ENCODE measurements around the gene EYS. TPM values are rescaled to one million over a fixed set of nuclear protein-coding genes. Genes with fewer than 3 reads are reported as not detected.

EYS gene
- total RNA-seq, 5 donors from 2014 or later (not counting 1 experiment from before 2014, with no cell fraction given) = not detected

GRCh38 chr6:64225503-64225902 lies 1481.5 kb downstream of the EYS start:
- CTCF ChIA-PET = no interaction called here

DNA sequence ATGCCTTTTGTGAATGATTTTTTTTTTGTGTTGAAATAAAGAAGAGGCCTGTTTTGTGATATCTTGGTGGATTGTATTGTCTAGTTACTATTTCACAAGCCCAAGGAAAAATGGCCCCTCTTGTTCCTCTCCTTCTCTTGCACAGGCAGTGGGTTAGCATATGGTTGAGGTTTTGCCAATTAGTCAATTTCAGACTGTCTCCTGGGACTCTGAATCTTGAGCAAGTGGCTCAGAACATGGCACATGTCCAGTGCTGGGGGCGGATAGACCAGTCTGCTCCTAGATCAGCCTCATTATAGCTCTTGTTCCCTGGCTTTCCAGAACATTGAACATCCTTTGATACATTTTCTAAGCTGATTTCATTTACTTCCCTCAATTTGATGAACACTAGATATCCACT lies 1482.2 kb downstream of the EYS start:
- Mint-ChIP-seq H3K4me3 (no peak overlapping the region), H3K36me3 (no peaks in the 10 kb centered on the region), H3K27me3 (no peaks in the 10 kb centered on the region), H3K4me1 (no peaks in the 10 kb centered on the region), H3K27ac (no peak overlapping the region), H3K9me3 (peaks cover 4 to 8% (median 6%) of the 10 kb centered on the region in 3 donors)
- Histone ChIP-seq H3K9me3 (no peaks in the 10 kb centered on the region), H3K27me3 (replicated peaks in 1 of 2; ENCODE audit: control insufficient read depth in 2 of 2, extremely low read depth in 1 of 2, insufficient read depth in 2 of 2, low read length in 1 of 2) (no peaks in the 10 kb centered on the region), H3K4me1 (ENCODE audit: control insufficient read depth in 1 of 2, extremely low read depth in 1 of 2, insufficient read depth in 2 of 2, low read length in 2 of 2) (no peaks in the 10 kb centered on the region), H3K27ac (ENCODE audit: low read length) (no peak overlapping the region), H3K36me3 (ENCODE audit: control insufficient read depth in 2 of 2, extremely low read depth in 1 of 2, insufficient read depth in 1 of 2, low read length in 1 of 2) (no peaks in the 10 kb centered on the region), H3K4me3 (ENCODE audit: control insufficient read depth in 1 of 2, extremely low read depth in 1 of 2, low read length in 1 of 2) (no peak overlapping the region)
- WGBS (ENCODE audit: insufficient coverage) = 71% methylated on average over 1 of the region's 1 CpG
- ATAC-seq (replicated peaks in 1 of 4) (no peak), DNase-seq (no peak)
- CTCF ChIA-PET = no interaction called here
- POLR2A ChIA-PET = no interaction called here

More at GRCh38 chr6:64225503-64225902, 1481.5 kb downstream of the EYS start:
- Mint-ChIP-seq H3K27me3 (no peaks in the 10 kb centered on the region), H3K4me3 (no peak overlapping the region), H3K36me3 (no peaks in the 10 kb centered on the region), H3K27ac (no peak overlapping the region), H3K9me3 (peaks cover 4 to 8% (median 6%) of the 10 kb centered on the region in 3 donors), H3K4me1 (no peaks in the 10 kb centered on the region)
- Histone ChIP-seq H3K36me3 (ENCODE audit: control insufficient read depth in 2 of 2, extremely low read depth in 1 of 2, insufficient read depth in 1 of 2, low read length in 1 of 2) (no peaks in the 10 kb centered on the region), H3K9me3 (no peaks in the 10 kb centered on the region), H3K27me3 (replicated peaks in 1 of 2; ENCODE audit: control insufficient read depth in 2 of 2, extremely low read depth in 1 of 2, insufficient read depth in 2 of 2, low read length in 1 of 2) (no peaks in the 10 kb centered on the region), H3K4me1 (ENCODE audit: control insufficient read depth in 1 of 2, extremely low read depth in 1 of 2, insufficient read depth in 2 of 2, low read length in 2 of 2) (no peaks in the 10 kb centered on the region), H3K27ac (ENCODE audit: low read length) (no peak overlapping the region), H3K4me3 (ENCODE audit: control insufficient read depth in 1 of 2, extremely low read depth in 1 of 2, low read length in 1 of 2) (no peak overlapping the region)
- ATAC-seq (replicated peaks in 1 of 4) = no peak
- DNase-seq = no peak
- POLR2A ChIA-PET = no interaction called here

- WGBS (ENCODE audit: insufficient coverage) = no CpG with 5 or more reads among the region's 3 CpGs
- H3K27ac ChIP-seq (ENCODE audit: low read length) = no peak overlapping the region
- H3K9me3 ChIP-seq = no peaks in the 10 kb centered on the region
- Mint-ChIP-seq H3K27ac (no peak overlapping the region), H3K27me3 (no peaks in the 10 kb centered on the region), H3K4me3 (no peak overlapping the region), H3K36me3 (no peaks in the 10 kb centered on the region), H3K4me1 (no peaks in the 10 kb centered on the region), H3K9me3 (peaks cover 5 to 12% (median 6%) of the 10 kb centered on the region in 3 donors)
- ChIA-PET POLR2A (no interaction called here), CTCF (no interaction called here)
- no peaks in the 10 kb centered on the region for H3K27me3 ChIP-seq (replicated peaks in 1 of 2; ENCODE audit: control insufficient read depth in 2 of 2, extremely low read depth in 1 of 2, insufficient read depth in 2 of 2, low read length in 1 of 2)
- no peak for ATAC-seq (replicated peaks in 1 of 4)
- H3K36me3 ChIP-seq (ENCODE audit: control insufficient read depth in 2 of 2, extremely low read depth in 1 of 2, insufficient read depth in 1 of 2, low read length in 1 of 2) = no peaks in the 10 kb centered on the region
- no peak for DNase-seq
- no peak overlapping the region for H3K4me3 ChIP-seq (ENCODE audit: control insufficient read depth in 1 of 2, extremely low read depth in 1 of 2, low read length in 1 of 2)
- H3K4me1 ChIP-seq (ENCODE audit: control insufficient read depth in 1 of 2, extremely low read depth in 1 of 2, insufficient read depth in 2 of 2, low read length in 2 of 2) = no peaks in the 10 kb centered on the region
Measured at GRCh38 chr6:64221776-64222175, 1485.2 kb downstream of the EYS start.

DNA sequence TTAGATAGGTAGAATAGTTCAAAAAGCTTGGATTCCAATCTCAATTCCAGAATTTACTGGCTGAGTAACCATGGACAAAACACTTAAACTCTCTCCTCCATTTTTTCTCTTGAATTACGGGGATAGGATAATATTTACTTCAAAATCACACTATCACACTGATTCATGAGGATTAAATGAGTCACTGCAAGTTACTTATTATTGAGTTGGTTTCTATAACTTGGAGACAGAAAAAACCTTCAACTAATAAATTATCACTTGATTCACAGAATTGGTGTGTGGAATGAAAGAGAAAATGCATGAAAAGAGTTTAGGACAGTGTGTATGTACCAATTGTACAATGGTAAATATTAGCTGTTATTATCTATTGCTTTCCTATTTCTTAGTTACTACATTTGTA lies 1486.2 kb downstream of the EYS start:
- Mint-ChIP-seq H3K9me3 (peaks cover 6 to 12% (median 6%) of the 10 kb centered on the region in 3 donors), H3K4me3 (no peak overlapping the region), H3K36me3 (no peaks in the 10 kb centered on the region), H3K4me1 (no peaks in the 10 kb centered on the region), H3K27me3 (no peaks in the 10 kb centered on the region), H3K27ac (no peak overlapping the region)
- no peaks in the 10 kb centered on the region for H3K27me3 ChIP-seq (replicated peaks in 1 of 2; ENCODE audit: control insufficient read depth in 2 of 2, extremely low read depth in 1 of 2, insufficient read depth in 2 of 2, low read length in 1 of 2)
- H3K9me3 ChIP-seq = no peaks in the 10 kb centered on the region
- no peak overlapping the region for H3K27ac ChIP-seq (ENCODE audit: low read length)
- POLR2A ChIA-PET = no interaction called here
- no peak for DNase-seq
- ATAC-seq (replicated peaks in 1 of 4) = no peak
- H3K4me1 ChIP-seq (ENCODE audit: control insufficient read depth in 1 of 2, extremely low read depth in 1 of 2, insufficient read depth in 2 of 2, low read length in 2 of 2) = no peaks in the 10 kb centered on the region
- H3K36me3 ChIP-seq (ENCODE audit: control insufficient read depth in 2 of 2, extremely low read depth in 1 of 2, insufficient read depth in 1 of 2, low read length in 1 of 2) = no peaks in the 10 kb centered on the region
- CTCF ChIA-PET = no interaction called here
- WGBS (ENCODE audit: insufficient coverage) = no CpG with 5 or more reads among the region's 1 CpG
- no peak overlapping the region for H3K4me3 ChIP-seq (ENCODE audit: control insufficient read depth in 1 of 2, extremely low read depth in 1 of 2, low read length in 1 of 2)

DNA sequence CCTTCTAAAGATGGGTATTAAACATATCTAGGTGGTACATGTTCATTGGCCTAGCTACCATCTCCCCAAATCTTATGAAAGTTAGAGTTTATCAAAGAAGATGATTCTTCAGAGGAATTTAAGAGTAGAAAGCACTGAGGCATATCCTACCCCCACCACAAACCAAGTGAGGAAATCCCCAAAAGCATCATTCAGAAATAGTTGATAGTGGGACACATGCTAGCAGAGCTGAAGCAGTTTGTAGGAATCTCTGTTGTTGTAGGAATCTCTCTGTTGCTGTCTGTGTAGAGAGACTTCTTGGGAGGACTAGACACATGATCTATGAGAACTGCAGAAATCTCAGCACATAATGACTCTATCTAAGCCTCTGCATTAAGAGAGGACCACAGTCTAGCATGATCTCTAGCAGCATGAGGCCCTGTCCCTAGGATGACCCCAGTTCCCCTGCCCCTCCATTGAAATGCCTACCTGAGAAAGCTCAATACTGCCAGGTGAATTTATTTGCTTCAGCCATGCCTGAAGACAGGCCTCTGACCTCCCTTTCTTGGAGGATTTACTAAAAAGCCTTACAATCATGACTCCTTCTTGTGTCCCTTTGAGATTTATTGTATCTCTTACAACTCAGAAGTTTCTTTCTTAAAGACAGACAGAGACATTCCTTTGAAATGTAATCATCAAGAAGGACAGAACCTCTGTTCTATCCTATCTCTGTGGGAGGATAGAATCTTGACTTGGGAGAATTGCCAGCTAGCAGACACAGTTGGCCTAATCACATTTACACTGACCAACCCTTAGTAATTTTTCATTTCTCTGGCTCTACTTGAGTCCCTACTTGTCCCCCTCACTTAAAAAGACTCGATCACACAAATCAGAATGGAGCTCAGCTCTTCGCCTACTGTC lies 1489.1 kb downstream of the EYS start:
- Histone ChIP-seq H3K27ac (ENCODE audit: low read length) (no peak overlapping the region), H3K4me1 (ENCODE audit: control insufficient read depth in 1 of 2, extremely low read depth in 1 of 2, insufficient read depth in 2 of 2, low read length in 2 of 2) (no peaks in the 10 kb centered on the region), H3K4me3 (ENCODE audit: control insufficient read depth in 1 of 2, extremely low read depth in 1 of 2, low read length in 1 of 2) (no peak overlapping the region), H3K36me3 (ENCODE audit: control insufficient read depth in 2 of 2, extremely low read depth in 1 of 2, insufficient read depth in 1 of 2, low read length in 1 of 2) (no peaks in the 10 kb centered on the region), H3K27me3 (replicated peaks in 1 of 2; ENCODE audit: control insufficient read depth in 2 of 2, extremely low read depth in 1 of 2, insufficient read depth in 2 of 2, low read length in 1 of 2) (no peaks in the 10 kb centered on the region), H3K9me3 (no peaks in the 10 kb centered on the region)
- no peak overlapping the region for H3K27ac Mint-ChIP-seq
- ATAC-seq (replicated peaks in 1 of 4) (no peak), DNase-seq (no peak)
- POLR2A ChIA-PET = no interaction called here
- peaks cover 0 to 6% (median 4%) of the 10 kb centered on the region in 3 donors for H3K9me3 Mint-ChIP-seq
- no peak overlapping the region for H3K4me3 Mint-ChIP-seq
- no CpG with 5 or more reads among the region's 2 CpGs for WGBS (ENCODE audit: insufficient coverage)
- CTCF ChIA-PET = no interaction called here
- no peaks in the 10 kb centered on the region for H3K4me1 Mint-ChIP-seq
- H3K36me3 Mint-ChIP-seq = no peaks in the 10 kb centered on the region
- H3K27me3 Mint-ChIP-seq = no peaks in the 10 kb centered on the region

DNA sequence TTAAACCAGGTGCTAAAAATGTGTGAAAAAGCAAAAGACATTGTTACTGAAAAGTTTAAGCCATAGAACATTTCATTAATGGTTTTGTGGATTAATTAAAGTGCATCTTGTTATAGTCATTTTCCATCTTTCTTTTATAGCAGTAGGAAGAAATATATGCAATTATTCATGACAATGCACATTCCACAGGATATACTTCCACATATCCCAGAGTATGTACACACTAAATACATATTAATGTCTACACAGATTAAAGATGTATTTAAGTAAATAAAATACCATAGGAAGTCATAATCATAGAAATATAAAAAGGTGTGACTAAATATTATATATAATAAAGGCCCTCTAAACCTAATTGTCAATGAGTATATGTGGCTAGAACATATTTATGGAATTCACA lies 1492.7 kb downstream of the EYS start:
- Mint-ChIP-seq H3K27me3 (no peaks in the 10 kb centered on the region), H3K9me3 (peaks cover 3 to 9% (median 6%) of the 10 kb centered on the region in 3 donors), H3K36me3 (no peaks in the 10 kb centered on the region), H3K27ac (no peak overlapping the region), H3K4me1 (no peaks in the 10 kb centered on the region), H3K4me3 (no peak overlapping the region)
- Histone ChIP-seq H3K4me3 (ENCODE audit: control insufficient read depth in 1 of 2, extremely low read depth in 1 of 2, low read length in 1 of 2) (no peak overlapping the region), H3K27ac (ENCODE audit: low read length) (no peak overlapping the region), H3K27me3 (replicated peaks in 1 of 2; ENCODE audit: control insufficient read depth in 2 of 2, extremely low read depth in 1 of 2, insufficient read depth in 2 of 2, low read length in 1 of 2) (no peaks in the 10 kb centered on the region), H3K36me3 (ENCODE audit: control insufficient read depth in 2 of 2, extremely low read depth in 1 of 2, insufficient read depth in 1 of 2, low read length in 1 of 2) (no peaks in the 10 kb centered on the region), H3K9me3 (no peaks in the 10 kb centered on the region), H3K4me1 (ENCODE audit: control insufficient read depth in 1 of 2, extremely low read depth in 1 of 2, insufficient read depth in 2 of 2, low read length in 2 of 2) (no peaks in the 10 kb centered on the region)
- ATAC-seq (replicated peaks in 1 of 4) = no peak
- DNase-seq = no peak
- CTCF ChIA-PET = no interaction called here
- POLR2A ChIA-PET = no interaction called here

DNA sequence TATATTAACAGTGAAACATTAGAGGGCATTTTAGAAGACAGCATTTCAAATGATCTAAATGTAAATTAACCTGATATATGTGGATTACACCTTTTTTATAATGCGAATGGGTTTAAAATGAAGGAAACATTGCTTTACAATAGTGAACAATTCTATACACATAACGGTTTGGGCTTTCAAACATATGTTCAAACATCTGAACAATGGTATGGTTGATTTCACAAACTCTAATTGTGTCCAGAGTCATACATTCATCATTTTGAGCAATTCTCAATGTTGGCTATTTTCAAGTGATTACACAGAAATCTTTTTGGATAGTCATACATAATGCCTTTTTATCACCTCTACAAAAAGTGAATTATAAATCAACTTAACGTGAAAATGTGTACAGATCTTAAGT lies 1493.3 kb downstream of the EYS start:
- Mint-ChIP-seq H3K27ac (no peak overlapping the region), H3K27me3 (no peaks in the 10 kb centered on the region), H3K4me3 (no peak overlapping the region), H3K36me3 (no peaks in the 10 kb centered on the region), H3K9me3 (peaks cover 3 to 7% (median 3%) of the 10 kb centered on the region in 3 donors), H3K4me1 (no peaks in the 10 kb centered on the region)
- Histone ChIP-seq H3K4me3 (ENCODE audit: control insufficient read depth in 1 of 2, extremely low read depth in 1 of 2, low read length in 1 of 2) (no peak overlapping the region), H3K27ac (ENCODE audit: low read length) (no peak overlapping the region), H3K9me3 (no peaks in the 10 kb centered on the region), H3K27me3 (replicated peaks in 1 of 2; ENCODE audit: control insufficient read depth in 2 of 2, extremely low read depth in 1 of 2, insufficient read depth in 2 of 2, low read length in 1 of 2) (no peaks in the 10 kb centered on the region), H3K36me3 (ENCODE audit: control insufficient read depth in 2 of 2, extremely low read depth in 1 of 2, insufficient read depth in 1 of 2, low read length in 1 of 2) (no peaks in the 10 kb centered on the region), H3K4me1 (ENCODE audit: control insufficient read depth in 1 of 2, extremely low read depth in 1 of 2, insufficient read depth in 2 of 2, low read length in 2 of 2) (no peaks in the 10 kb centered on the region)
- WGBS (ENCODE audit: insufficient coverage) = no CpG with 5 or more reads among the region's 3 CpGs
- CTCF ChIA-PET = no interaction called here
- DNase-seq (no peak), ATAC-seq (replicated peaks in 1 of 4) (no peak)
- POLR2A ChIA-PET = no interaction called here
